Esophagus squamous epithelium (tissue), 5 donors: ENCODE results near the gene PRRG2. TPM values are rescaled to one million over a fixed set of nuclear protein-coding genes. Genes with fewer than 3 reads are reported as not detected.

Experiments
- DNase-seq: peaks from one replicate; lab custom pipeline; 2025; lab: John Stamatoyannopoulos, UW
- H3K27ac ChIP-seq, 4 donors: fragments of 200-600 bp; sonication (generic); one replicate each; pipeline ENCODE4 v1.5.1; 2016 to 2019; ENCODE audit warnings: mild to moderate bottlenecking in 1 of 4
- H3K27me3 ChIP-seq, 4 donors: fragments of 200-600 bp; sonication (generic); 1 replicate in 3 of 4; 2 replicates in 1 of 4; pipeline versions ENCODE4 v1.5.1 to v1.6.0; 2017 to 2021; ENCODE audit warnings: antibody characterized with exemption in 1 of 4
- H3K36me3 ChIP-seq, 3 donors: fragments of 200-600 bp; sonication (generic); one replicate each; pipeline ENCODE4 v1.5.1; 2016 to 2019
- H3K4me1 ChIP-seq, 3 donors: fragments of 200-600 bp; sonication (generic); one replicate each; pipeline ENCODE4 v1.5.1; 2017 to 2019
- H3K4me3 ChIP-seq, 4 donors: fragments of 200-600 bp; sonication (generic); 1 replicate in 3 of 4; 2 replicates in 1 of 4; pipeline ENCODE4 v1.5.1; 2016 to 2019; ENCODE audit warnings: mild to moderate bottlenecking in 2 of 4, moderate library complexity in 1 of 4
- H3K9me3 ChIP-seq, 3 donors: fragments of 200-600 bp; sonication (generic); one replicate each; pipeline ENCODE4 v1.5.1; 2016 to 2019
- POLR2A ChIP-seq, 4 donors: fragments of 450-650 bp; IDR thresholded peaks; one replicate each; pipeline ENCODE4 v1.6.1; 2017; ENCODE audit warnings: antibody characterized with exemption in 4 of 4, mild to moderate bottlenecking in 4 of 4, moderate library complexity in 3 of 4
- WGBS, 2 donors: methylation state at CpG; one replicate each; pipeline ENCODE4 v1.1.5; 2018; 5-methylcytosine and 5-hydroxymethylcytosine counted together
- intact Hi-C: fragments of 100-400 bp; cut with DNase I; formaldehyde crosslinking; loops from one replicate; pipeline ENCODE4 v1.15.0; 2022
- total RNA-seq, 4 donors: library from RNA; depleted of rRNA; stranded (reverse); fragments of >200 nt; gene quantifications; one replicate each; pipeline ENCODE4 v1.1.0, GENCODE V29; 2016
- TF ChIP-seq, protein P1 (sequence below), 6 experiments: fragments of 450-650 bp in 4 of 6; fragments of 200-600 bp in 2 of 6; sonication (generic) in 2 of 6; IDR thresholded peaks; one replicate each; pipeline ENCODE4 v1.5.1; 2016 to 2019; ENCODE audit warnings: antibody characterized with exemption in 6 of 6, mild to moderate bottlenecking in 4 of 6, moderate library complexity in 4 of 6
- donor health status: DM: yes; HTN: yes; CAD: no.

PRRG2 gene
- total RNA-seq, 4 donors from 2014 or later = 7.7 to 19.8 (median 8.8) TPM

DNA sequence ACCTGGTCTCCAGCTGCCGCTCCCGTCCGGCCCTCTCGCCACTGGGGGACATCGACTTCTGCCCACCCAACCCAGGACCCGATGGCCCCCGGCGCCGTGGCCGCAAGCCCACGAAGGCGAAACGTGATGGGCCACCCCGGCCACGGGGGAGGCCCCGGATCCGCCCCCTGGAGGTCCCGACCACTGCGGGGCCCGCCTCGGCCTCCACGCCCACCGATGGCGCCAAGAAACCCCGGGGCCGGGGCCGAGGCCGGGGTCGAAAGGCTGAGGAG, 16.5 kb downstream of the PRRG2 start:
- Histone ChIP-seq H3K9me3 (no peaks in the 10 kb centered on the region), H3K27ac (no peak overlapping the region), H3K4me1 (peaks cover 12 to 31% (median 14%) of the 10 kb centered on the region in 3 donors), H3K36me3 (peaks cover 49 to 88% (median 61%) of the 10 kb centered on the region in 3 donors), H3K4me3 (no peak overlapping the region), H3K27me3 (no peaks in the 10 kb centered on the region)
- no CpG with 5 or more reads among the region's 29 CpGs for WGBS, 2 donors
- intact Hi-C loops = no loop called here
- DNase-seq = no peak
- TF ChIP-seq POLR2A (IDR thresholded peaks at IDR 0.05) = no peak
- TF ChIP-seq, protein P1, sequence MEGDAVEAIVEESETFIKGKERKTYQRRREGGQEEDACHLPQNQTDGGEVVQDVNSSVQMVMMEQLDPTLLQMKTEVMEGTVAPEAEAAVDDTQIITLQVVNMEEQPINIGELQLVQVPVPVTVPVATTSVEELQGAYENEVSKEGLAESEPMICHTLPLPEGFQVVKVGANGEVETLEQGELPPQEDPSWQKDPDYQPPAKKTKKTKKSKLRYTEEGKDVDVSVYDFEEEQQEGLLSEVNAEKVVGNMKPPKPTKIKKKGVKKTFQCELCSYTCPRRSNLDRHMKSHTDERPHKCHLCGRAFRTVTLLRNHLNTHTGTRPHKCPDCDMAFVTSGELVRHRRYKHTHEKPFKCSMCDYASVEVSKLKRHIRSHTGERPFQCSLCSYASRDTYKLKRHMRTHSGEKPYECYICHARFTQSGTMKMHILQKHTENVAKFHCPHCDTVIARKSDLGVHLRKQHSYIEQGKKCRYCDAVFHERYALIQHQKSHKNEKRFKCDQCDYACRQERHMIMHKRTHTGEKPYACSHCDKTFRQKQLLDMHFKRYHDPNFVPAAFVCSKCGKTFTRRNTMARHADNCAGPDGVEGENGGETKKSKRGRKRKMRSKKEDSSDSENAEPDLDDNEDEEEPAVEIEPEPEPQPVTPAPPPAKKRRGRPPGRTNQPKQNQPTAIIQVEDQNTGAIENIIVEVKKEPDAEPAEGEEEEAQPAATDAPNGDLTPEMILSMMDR (IDR thresholded peaks at IDR 0.05) = no peak

DNA sequence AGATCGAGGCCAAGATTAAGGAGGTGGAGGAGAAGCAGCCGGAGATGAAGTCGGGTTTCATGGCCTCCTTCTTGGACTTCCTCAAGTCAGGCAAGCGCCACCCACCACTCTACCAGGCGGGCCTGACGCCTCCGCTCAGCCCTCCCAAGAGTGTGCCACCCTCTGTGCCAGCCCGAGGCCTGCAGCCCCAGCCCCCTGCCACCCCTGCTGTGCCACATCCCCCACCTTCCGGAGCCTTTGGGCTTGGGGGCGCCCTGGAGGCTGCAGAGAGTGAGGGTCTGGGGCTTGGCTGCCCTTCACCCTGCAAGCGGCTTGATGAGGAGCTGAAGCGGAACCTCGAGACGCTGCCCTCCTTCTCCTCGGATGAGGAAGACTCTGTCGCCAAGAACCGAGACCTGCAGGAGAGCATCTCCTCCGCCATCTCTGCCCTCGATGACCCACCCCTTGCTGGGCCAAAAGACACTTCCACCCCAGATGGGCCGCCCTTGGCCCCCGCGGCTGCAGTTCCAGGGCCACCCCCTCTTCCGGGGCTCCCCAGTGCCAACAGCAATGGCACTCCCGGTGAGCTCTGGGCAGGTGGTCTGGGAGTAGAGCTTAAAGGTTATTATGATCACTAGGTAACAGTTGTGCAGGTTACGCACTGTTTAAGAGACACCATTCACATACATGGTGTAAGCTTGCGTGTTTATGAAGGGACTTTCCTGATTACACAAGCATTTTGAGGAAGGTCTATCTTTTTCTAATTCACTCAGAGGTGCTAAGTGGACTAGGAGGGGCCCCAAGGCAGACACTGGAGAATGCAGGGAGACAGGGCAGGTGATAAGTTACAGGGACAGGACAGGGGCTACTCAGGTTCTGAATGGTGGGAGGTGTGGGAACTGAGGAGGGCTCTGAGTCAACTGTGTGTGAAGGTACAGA, 18.5 kb downstream of the PRRG2 start:
- no peaks in the 10 kb centered on the region for H3K27me3 ChIP-seq
- H3K4me3 ChIP-seq = no peak overlapping the region
- no peaks in the 10 kb centered on the region for H3K9me3 ChIP-seq
- no peak for TF ChIP-seq POLR2A (IDR thresholded peaks at IDR 0.05)
- TF ChIP-seq, protein P1 (IDR thresholded peaks at IDR 0.05) = no peak
- WGBS, 2 donors = 93 to 97% methylated on average over 10 to 20 of the region's 26 CpGs
- H3K27ac ChIP-seq = no peak overlapping the region
- DNase-seq = no peak
- peaks cover 0 to 11% (median 2%) of the 10 kb centered on the region in 3 donors for H3K4me1 ChIP-seq
- intact Hi-C loops = no loop called here
- peaks cover 46 to 100% (median 64%) of the 10 kb centered on the region in 3 donors for H3K36me3 ChIP-seq

DNA sequence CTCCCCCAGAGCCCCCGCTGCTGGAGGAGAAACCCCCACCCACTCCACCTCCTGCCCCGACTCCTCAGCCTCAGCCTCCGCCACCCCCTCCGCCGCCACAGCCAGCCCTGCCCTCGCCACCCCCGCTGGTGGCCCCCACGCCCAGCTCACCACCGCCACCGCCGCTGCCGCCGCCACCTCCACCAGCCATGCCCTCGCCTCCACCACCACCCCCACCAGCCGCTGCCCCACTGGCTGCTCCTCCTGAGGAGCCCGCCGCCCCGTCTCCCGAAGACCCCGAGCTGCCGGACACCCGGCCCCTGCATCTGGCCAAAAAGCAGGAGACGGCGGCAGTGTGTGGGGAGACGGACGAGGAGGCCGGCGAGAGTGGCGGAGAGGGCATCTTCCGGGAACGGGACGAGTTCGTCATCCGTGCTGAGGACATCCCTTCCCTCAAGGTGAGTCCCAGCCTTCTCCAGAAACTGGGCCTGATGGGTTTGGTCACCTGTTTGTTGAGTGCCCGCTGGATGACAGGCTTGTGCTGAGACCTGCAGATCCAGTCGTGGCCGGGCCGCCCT, 20.4 kb downstream of the PRRG2 start:
- H3K27me3 ChIP-seq = no peaks in the 10 kb centered on the region
- no peak overlapping the region for H3K4me3 ChIP-seq
- WGBS, 2 donors = 86 to 98% methylated on average over 8 to 12 of the region's 38 CpGs
- H3K9me3 ChIP-seq = no peaks in the 10 kb centered on the region
- intact Hi-C loops = no loop called here
- no peak overlapping the region for H3K27ac ChIP-seq
- no peak for TF ChIP-seq POLR2A (IDR thresholded peaks at IDR 0.05)
- TF ChIP-seq, protein P1 (IDR thresholded peaks at IDR 0.05) = no peak
- DNase-seq = no peak
- no peaks in the 10 kb centered on the region for H3K4me1 ChIP-seq
- H3K36me3 ChIP-seq = peaks cover 27 to 100% (median 58%) of the 10 kb centered on the region in 3 donors

DNA sequence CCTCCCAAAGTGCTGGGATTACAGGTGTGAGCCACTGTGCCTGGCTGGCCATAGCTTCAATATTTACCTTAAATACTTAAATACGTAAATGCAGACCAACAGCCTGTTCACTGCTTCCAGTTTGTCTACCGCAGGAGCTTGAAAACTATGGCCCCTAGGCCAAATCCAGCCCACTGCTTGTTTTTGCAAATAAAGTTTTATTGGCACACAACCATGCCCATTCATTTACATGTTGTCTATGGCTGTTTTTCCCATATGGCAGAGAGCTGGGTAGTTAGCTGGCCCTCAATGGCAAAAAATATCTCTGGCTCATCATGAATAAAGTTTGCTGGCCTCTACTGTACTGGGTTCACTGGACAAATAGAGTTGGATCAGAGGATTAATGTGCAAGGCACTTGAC, 21.7 kb downstream of the PRRG2 start:
- Histone ChIP-seq H3K27me3 (no peaks in the 10 kb centered on the region), H3K9me3 (no peaks in the 10 kb centered on the region), H3K4me3 (no peak overlapping the region), H3K36me3 (peaks cover 15 to 100% (median 46%) of the 10 kb centered on the region in 3 donors), H3K27ac (no peak overlapping the region), H3K4me1 (no peaks in the 10 kb centered on the region)
- intact Hi-C loops = no loop called here
- TF ChIP-seq POLR2A (IDR thresholded peaks at IDR 0.05) = no peak
- TF ChIP-seq, protein P1 (IDR thresholded peaks at IDR 0.05) = no peak
- 74 to 93% methylated on average over 2 of the region's 2 CpGs for WGBS, 2 donors
- no peak for DNase-seq

DNA sequence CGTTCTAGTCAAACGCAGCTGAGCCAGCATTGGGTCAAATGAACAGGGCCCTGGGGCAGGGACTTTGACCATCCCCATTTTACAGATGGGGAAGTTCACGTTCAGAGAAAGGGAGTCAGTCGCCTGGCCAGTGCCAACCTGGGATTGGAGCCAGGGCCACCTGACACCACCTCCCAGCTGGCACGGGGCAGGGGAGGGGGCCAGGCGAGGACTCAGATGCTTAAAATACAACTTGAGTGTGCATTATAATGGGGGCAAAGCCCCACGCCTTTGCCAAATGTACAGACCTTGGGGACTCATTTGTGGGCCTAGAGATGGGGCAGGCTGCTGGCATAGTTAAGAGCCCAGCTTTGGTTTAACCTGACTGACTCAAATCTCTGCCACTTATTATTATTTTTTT, 24.5 kb downstream of the PRRG2 start:
- peaks cover 9 to 100% (median 48%) of the 10 kb centered on the region in 3 donors for H3K36me3 ChIP-seq

More for the DNA sequence above, 24.5 kb downstream of the PRRG2 start:
- no peak for DNase-seq
- intact Hi-C loops = no loop called here
- no peak overlapping the region for H3K4me3 ChIP-seq
- no peaks in the 10 kb centered on the region for H3K4me1 ChIP-seq
- no peaks in the 10 kb centered on the region for H3K27me3 ChIP-seq
- WGBS, 2 donors = 85 to 100% methylated on average over 1 to 5 of the region's 7 CpGs
- no peaks in the 10 kb centered on the region for H3K9me3 ChIP-seq
- H3K27ac ChIP-seq = no peak overlapping the region
- TF ChIP-seq POLR2A (IDR thresholded peaks at IDR 0.05) = no peak
- TF ChIP-seq, protein P1 (IDR thresholded peaks at IDR 0.05) = no peak
